Fibroblast of skin of right quadriceps (primary cell): ENCODE data around the gene LRRTM4.
"Not testable (repeated sequence)": the region's sequence is repeated elsewhere in the genome, so short reads cannot be mapped to it uniquely, and the experiment has no call there.

Experiments used
- DNase-seq: peaks from one replicate; pipeline ENCODE4 v3.0.0-alpha.2; 2013

The LRRTM4 gene

DNA sequence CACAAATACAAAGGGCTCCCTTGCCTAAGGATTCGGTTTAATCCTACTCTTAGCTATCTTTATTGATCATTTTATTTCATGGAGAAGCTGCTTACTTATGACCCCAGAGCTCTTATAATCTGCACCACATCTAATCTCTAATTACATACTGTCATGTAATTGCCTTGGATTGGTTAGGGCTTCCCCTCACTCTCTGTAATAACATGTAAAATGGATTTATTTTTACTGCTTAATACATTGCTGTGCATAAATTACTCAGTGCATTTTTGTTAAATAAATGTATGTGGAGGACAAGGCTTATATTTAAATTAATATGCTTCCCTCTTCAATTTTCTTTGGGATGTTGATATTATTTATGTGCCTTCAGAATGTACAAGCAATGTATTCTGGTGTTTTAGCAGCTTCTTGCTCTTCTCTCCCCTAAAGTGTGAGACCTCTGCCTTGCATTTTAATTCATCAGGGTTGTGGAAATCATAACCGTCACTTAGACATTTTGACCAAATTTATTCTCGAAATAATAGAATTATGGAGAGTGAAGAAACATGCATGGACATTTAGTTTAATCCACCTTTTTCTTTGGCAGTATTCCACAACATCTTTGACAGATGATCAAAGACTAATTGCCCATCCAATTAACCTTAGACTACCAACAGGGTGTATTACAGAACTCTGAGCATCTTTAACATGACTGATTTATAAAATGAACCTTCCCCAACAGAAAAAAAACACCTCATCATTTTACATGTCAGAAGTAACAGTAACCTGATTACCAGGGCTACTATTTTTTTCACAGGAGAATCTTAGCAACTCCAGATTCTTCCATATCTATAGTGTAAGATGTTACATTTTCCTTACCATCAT lies 692.6 kb downstream of the LRRTM4 start:
- no peak for DNase-seq

DNA sequence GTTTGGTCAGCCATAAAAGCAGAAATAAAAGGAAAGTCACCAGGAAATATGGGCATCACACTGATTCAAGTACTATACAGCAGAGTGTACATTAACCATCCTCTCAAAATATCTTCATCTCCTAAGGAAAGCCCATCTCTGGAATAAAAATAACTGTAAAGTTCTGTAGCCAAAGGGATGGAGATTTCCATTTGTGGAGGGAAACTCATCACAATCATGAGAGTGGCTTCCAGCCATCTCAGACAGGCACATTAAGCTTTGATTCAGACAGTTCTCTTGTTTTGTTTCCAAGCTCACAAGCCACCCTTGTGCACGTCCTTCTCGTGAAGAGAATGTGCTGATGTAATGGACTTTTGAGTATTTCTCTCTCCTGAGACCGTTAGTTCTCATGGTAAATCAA lies 695.5 kb downstream of the LRRTM4 start:
- DNase-seq = no peak

GRCh38 chr2:76825140-76825970 lies 696.8 kb downstream of the LRRTM4 start:
- no peak for DNase-seq

DNA sequence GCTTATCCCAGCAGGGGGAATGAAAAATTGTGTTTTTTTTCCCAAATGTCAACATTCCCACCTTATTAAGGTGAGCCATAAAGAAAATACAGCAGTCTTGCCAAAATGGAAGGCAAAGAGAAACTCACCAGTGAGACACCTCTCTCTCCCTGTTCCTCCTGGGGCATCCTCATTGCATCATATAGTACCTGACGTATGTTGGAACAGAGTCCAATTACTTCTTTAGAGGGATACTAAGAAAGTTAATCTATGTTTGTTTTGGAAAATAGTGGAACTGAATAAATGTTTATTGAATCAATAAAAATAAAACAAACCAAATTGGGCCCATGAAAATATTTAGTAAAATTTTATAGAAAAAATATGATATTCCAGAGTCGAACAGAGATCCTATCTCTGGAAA lies 700.4 kb downstream of the LRRTM4 start:
- DNase-seq = no peak

DNA sequence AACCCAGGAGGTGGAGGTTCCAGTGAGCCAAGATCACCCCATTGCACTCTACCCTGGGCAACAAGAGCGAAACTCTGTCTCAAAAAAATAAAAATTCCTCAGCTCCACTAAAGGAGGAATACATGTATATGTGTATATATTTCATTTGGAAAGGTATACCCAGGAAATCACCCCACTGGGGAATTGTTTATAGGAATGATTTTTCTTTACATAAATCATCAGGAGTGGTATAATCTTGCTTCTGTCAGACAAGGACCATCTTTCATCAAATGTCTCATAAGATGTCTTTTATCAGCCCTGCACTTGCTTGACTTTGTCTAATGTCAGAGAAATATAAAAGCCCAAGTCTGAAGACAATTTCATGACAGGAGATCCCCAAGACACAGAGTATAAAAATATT lies 709.1 kb downstream of the LRRTM4 start:
- DNase-seq = no peak

GRCh38 chr2:76812156-76812555 lies 710.0 kb downstream of the LRRTM4 start:
- no peak for DNase-seq

DNA sequence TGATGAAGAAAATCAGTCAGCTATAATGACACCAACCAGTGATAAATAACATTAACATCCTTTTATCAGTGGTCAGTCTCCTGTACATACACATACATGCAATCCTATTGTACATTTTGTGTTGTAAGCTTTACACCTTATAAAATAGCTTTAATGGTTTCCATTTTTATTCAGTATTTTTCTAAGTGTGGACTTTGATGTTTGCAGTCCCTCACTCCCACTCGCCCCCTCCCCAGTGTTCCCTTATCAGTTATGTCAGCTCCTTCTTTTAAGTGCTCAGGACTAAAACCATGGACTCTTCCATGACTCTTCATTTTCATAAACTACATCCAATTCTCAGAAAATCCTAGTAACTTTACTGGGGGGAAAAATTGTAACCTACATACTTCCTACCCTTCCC lies 713.0 kb downstream of the LRRTM4 start:
- DNase-seq = no peak

- no peak for DNase-seq
Measured at GRCh38 chr2:76808732-76809131, 713.4 kb downstream of the LRRTM4 start.

GRCh38 chr2:76793647-76794334 lies 728.4 kb downstream of the LRRTM4 start:
- no peak for DNase-seq

- DNase-seq = not testable (repeated sequence)
Measured at GRCh38 chr2:76781313-76781712, 740.9 kb downstream of the LRRTM4 start.

DNA sequence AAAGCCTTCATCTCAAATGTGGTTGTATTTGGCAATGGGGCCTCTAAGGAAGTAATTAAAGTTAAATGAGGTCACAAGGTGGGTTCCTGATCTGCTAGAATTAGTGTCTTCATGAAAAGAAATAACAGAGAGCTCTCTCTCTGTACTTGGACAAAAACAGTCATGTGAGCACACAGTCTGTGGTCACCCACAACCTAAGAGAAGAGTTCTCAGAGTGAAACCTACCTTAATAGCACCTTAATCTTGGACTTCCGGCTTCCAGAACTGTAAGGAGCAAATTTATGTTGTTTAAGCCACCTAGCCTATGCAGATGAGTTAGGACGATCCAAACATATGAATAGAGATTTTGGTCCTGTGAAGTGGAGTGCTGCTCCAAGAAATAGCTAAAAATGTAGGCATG lies 758.9 kb downstream of the LRRTM4 start:
- no peak for DNase-seq

- DNase-seq = no peak
Measured at GRCh38 chr2:76760367-76760704, 761.8 kb downstream of the LRRTM4 start.

GRCh38 chr2:76759634-76760366 lies 762.4 kb downstream of the LRRTM4 start:
- DNase-seq = no peak

- no peak for DNase-seq
Measured at GRCh38 chr2:76752506-76752905, 769.7 kb downstream of the LRRTM4 start.

DNA sequence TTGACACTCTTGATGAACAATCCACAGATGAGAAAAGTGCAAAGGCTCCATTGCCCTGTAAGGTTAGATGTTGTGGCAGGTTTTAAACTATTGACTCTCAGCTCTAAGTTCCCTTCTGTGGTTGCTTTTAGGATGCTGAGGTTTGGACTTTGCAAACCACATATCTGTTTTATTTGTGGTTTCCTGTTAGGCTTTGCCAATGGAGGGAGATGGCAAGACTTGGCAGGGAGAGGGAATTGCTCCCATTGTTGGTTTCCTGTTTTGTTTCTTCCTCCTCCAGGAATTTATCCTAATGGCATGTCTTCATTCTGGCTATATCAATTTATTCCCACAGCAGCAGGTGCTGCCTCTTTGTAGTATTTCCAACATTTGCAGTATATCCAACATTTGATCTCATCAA lies 772.3 kb downstream of the LRRTM4 start:
- DNase-seq = no peak

DNA sequence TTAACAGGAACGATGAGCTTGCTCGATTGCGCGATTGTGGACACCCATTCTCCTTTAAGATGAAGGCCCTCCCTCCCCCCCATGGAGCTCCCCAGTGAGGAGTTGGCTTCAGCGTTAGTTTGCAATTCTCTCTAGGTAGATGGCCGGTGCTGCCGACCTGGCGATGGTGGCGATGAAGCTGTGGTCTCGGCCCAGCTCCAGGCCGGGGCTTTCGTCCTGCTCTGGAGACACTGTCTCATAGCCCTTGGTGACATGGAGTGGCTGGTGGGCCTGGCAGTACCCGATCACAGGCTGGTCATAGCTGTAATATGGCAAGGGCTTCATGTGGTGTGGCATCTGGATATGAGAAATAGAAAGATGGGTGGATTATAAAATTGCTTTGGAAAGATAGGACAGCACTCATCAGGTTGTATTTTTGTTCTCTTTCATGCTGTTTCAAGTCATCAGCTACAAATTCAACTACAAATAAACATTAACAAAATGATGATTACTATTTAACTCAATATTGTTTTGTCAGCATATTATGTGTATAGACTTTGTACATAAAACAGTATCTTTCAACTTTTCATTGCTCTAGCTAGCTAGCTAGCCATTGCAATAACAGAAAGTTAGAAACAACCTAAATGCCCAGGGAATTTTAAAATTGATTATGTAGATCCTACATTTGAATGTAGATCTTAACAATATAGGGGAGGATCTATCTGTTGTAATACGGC lies 773.4 kb downstream of the LRRTM4 start:
- DNase-seq = no peak

- DNase-seq = no peak
Measured at GRCh38 chr2:76745605-76746004, 776.6 kb downstream of the LRRTM4 start.

DNA sequence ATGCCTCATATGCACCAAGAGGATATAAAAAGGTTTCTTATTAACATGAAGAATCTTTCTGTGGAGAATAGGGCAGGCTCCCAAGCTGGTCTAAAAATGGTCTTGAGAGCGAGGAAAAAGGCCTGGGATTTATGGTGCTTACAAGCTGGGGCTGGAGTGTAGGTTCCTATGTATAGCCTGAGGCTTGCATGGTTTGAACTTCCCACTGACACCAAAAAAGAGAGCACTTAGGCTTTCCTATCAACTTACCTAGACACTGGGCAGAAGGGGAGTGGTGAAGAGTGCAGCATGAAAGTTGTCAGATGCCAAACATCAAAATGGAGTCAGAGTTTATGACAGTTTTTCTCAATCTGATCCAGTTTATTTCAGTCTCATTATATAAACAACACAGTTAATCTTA lies 784.6 kb downstream of the LRRTM4 start:
- no peak for DNase-seq

GRCh38 chr2:76733736-76734135 lies 788.4 kb downstream of the LRRTM4 start:
- no peak for DNase-seq

DNA sequence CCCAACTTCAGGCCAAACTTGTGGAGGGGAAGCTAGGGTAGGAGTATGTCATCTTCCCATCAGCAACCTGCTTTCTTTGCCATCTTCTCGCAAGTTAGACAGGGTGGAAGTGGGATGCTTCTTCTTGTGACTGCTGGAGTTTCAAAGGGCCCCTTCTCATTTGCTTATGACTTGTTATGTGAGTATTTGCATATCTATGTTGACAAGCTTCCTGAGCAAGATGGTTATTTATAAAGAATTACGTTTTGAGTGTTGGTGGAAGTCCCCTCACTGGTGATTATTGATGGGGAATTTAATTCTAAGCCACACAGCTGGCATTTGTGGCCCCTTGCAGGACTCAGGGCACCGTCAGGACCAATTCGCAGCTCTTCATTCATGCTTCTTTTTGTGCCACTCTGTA lies 791.0 kb downstream of the LRRTM4 start:
- DNase-seq = no peak

DNA sequence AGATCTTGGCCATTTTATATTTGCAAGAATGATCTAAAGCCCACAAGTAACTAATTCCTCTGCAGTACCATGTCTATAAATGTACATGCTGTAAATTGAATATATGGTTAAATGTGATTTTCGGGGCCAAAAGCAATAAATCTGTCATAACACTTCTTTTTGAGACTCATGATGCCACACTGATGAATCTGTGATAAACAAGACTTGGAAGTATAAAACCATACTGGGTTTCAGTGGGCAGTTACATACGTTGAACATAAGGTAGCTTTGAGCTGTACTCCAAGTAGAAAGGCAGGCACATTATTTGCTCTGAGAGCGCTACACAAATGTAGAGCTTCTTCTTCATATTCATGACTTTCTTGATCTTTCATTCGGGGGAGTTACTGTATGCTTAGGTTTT lies 792.2 kb downstream of the LRRTM4 start:
- no peak for DNase-seq

- DNase-seq = no peak
Measured at GRCh38 chr2:76721226-76721625, 801.0 kb downstream of the LRRTM4 start.
